ENCODE data around the gene SH3PXD2A. TPM values are rescaled to one million over a fixed set of nuclear protein-coding genes. Genes with fewer than 3 reads are reported as not detected.

Gene SH3PXD2A
- total RNA-seq, 1 donor from 2014 or later, result 30.3 TPM

DNA sequence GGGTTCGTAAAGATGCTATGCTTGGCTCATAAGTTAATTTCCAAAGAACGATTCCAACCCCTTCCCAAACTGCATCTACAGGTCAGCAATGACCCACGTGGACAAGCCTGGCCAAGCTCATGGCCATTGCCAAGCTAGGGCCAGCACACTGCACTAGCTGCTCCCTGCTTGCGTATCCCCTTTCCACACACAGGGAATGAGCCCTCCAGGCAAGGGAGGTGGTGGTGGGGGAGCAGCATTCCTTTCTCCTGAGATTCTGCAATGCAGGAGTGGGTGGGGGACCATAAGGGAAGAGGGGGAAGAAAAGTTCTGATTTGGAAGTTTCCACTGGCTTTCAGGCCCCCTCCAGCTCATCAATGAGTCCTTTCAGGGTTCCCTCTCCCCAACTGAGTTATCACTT, 56.0 kb downstream of the SH3PXD2A start:
- H3K4me3 ChIP-seq (ENCODE audit: low read length in 3 of 3), result no peak overlapping the region
- H3K9me3 ChIP-seq (ENCODE audit: control insufficient read depth in 3 of 3, low read length in 3 of 3), result no peaks in the 10 kb centered on the region
- no peak overlapping the region for H3K27ac ChIP-seq (ENCODE audit: low read depth, low read length)
- peaks cover 12 to 20% (median 19%) of the 10 kb centered on the region in 3 donors for H3K4me1 ChIP-seq (ENCODE audit: control insufficient read depth in 3 of 3, insufficient read depth in 3 of 3, low read length in 3 of 3)
- no peak overlapping the region for H3K9ac ChIP-seq (ENCODE audit: low read depth in 1 of 3, low read length in 3 of 3)
- no peaks in the 10 kb centered on the region for H3K27me3 ChIP-seq (ENCODE audit: control insufficient read depth in 3 of 3, insufficient read depth in 3 of 3, low read length in 3 of 3)
- peaks cover 20 to 28% (median 23%) of the 10 kb centered on the region in 3 donors for H3K36me3 ChIP-seq (ENCODE audit: control insufficient read depth in 3 of 3, insufficient read depth in 3 of 3, low read length in 3 of 3)

- H3K4me3 ChIP-seq (ENCODE audit: low read length in 3 of 3), result no peak overlapping the region
- H3K9me3 ChIP-seq (ENCODE audit: control insufficient read depth in 3 of 3, low read length in 3 of 3), result no peaks in the 10 kb centered on the region
- H3K27ac ChIP-seq (ENCODE audit: low read depth, low read length), result no peak overlapping the region
- peaks cover 20 to 28% (median 23%) of the 10 kb centered on the region in 3 donors for H3K36me3 ChIP-seq (ENCODE audit: control insufficient read depth in 3 of 3, insufficient read depth in 3 of 3, low read length in 3 of 3)
- H3K27me3 ChIP-seq (ENCODE audit: control insufficient read depth in 3 of 3, insufficient read depth in 3 of 3, low read length in 3 of 3), result no peaks in the 10 kb centered on the region
- H3K9ac ChIP-seq (ENCODE audit: low read depth in 1 of 3, low read length in 3 of 3), result no peak overlapping the region
- H3K4me1 ChIP-seq (ENCODE audit: control insufficient read depth in 3 of 3, insufficient read depth in 3 of 3, low read length in 3 of 3), result peaks cover 11 to 23% (median 22%) of the 10 kb centered on the region in 3 donors
Measured at GRCh38 chr10:103798511-103798910, 56.9 kb downstream of the SH3PXD2A start.

- H3K4me1 ChIP-seq (ENCODE audit: control insufficient read depth in 3 of 3, insufficient read depth in 3 of 3, low read length in 3 of 3), result peaks cover 10 to 26% (median 22%) of the 10 kb centered on the region in 3 donors
- H3K27ac ChIP-seq (ENCODE audit: low read depth, low read length), result no peak overlapping the region
- H3K4me3 ChIP-seq (ENCODE audit: low read length in 3 of 3), result no peak overlapping the region
- no peaks in the 10 kb centered on the region for H3K9me3 ChIP-seq (ENCODE audit: control insufficient read depth in 3 of 3, low read length in 3 of 3)
- no peaks in the 10 kb centered on the region for H3K27me3 ChIP-seq (ENCODE audit: control insufficient read depth in 3 of 3, insufficient read depth in 3 of 3, low read length in 3 of 3)
- H3K9ac ChIP-seq (ENCODE audit: low read depth in 1 of 3, low read length in 3 of 3), result no peak overlapping the region
- H3K36me3 ChIP-seq (ENCODE audit: control insufficient read depth in 3 of 3, insufficient read depth in 3 of 3, low read length in 3 of 3), result peaks cover 20 to 28% (median 23%) of the 10 kb centered on the region in 3 donors
Measured at GRCh38 chr10:103797857-103798256, 57.5 kb downstream of the SH3PXD2A start.

GRCh38 chr10:103795634-103796270, 59.6 kb downstream of the SH3PXD2A start:
- Histone ChIP-seq H3K4me1 (ENCODE audit: control insufficient read depth in 3 of 3, insufficient read depth in 3 of 3, low read length in 3 of 3) (peaks cover 7 to 33% (median 28%) of the 10 kb centered on the region in 3 donors), H3K9me3 (ENCODE audit: control insufficient read depth in 3 of 3, low read length in 3 of 3) (no peaks in the 10 kb centered on the region), H3K27me3 (ENCODE audit: control insufficient read depth in 3 of 3, insufficient read depth in 3 of 3, low read length in 3 of 3) (no peaks in the 10 kb centered on the region), H3K9ac (ENCODE audit: low read depth in 1 of 3, low read length in 3 of 3) (no peak overlapping the region), H3K27ac (ENCODE audit: low read depth, low read length) (no peak overlapping the region), H3K4me3 (ENCODE audit: low read length in 3 of 3) (no peak overlapping the region), H3K36me3 (ENCODE audit: control insufficient read depth in 3 of 3, insufficient read depth in 3 of 3, low read length in 3 of 3) (peaks cover 17 to 24% (median 19%) of the 10 kb centered on the region in 3 donors)

- Histone ChIP-seq H3K9me3 (ENCODE audit: control insufficient read depth in 3 of 3, low read length in 3 of 3) (no peaks in the 10 kb centered on the region), H3K27ac (ENCODE audit: low read depth, low read length) (no peak overlapping the region), H3K4me1 (ENCODE audit: control insufficient read depth in 3 of 3, insufficient read depth in 3 of 3, low read length in 3 of 3) (peaks cover 7 to 32% (median 25%) of the 10 kb centered on the region in 3 donors), H3K27me3 (ENCODE audit: control insufficient read depth in 3 of 3, insufficient read depth in 3 of 3, low read length in 3 of 3) (no peaks in the 10 kb centered on the region), H3K9ac (ENCODE audit: low read depth in 1 of 3, low read length in 3 of 3) (no peak overlapping the region), H3K36me3 (ENCODE audit: control insufficient read depth in 3 of 3, insufficient read depth in 3 of 3, low read length in 3 of 3) (peaks cover 10 to 18% (median 14%) of the 10 kb centered on the region in 3 donors), H3K4me3 (ENCODE audit: low read length in 3 of 3) (no peak overlapping the region)
Measured at GRCh38 chr10:103794996-103795395, 60.4 kb downstream of the SH3PXD2A start.

DNA sequence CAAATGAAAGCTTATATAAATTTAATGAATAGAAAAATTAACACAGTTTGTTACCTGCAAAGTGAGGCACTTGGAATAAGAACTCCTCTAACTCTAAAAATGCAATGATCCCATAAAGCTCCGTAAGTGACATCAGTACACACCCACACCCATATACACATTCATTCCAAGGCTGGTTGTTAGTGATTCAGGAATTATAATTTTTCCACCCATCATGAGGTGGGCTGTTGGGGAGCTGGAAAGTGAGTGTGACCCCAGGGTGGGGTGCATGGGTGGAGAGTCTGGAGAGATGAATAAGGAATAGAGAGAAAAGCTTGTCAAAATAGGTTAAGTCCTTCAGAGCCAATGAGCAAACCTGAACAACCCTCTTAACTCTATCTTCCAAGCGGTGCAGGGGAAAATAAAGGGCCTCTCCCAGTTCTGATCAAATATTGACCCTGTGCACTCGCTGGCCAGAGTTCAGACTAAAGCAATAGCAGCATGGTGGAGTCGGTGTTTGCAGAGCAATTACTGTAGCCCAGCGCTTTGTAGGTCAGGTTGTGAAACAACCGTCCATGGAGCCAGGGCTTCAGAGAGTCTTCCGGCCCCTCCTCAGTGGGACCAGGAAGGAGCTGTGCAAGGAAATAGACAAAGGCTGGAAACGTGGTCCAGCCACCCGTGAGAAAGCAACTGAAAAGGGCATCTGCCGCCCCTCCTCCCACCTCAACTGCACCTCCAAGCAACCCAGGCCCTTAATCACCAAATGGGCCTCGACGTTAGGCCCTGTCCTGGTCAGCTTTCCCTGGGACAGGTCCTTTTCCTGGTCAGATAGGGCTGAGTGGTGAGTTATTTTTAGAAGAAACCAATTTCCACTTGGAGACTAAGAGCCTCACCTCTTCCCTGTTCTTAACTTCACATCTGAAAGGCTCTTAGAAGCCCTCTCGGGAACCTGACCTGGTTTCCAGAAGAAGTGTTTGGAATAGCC, 61.2 kb downstream of the SH3PXD2A start:
- Histone ChIP-seq H3K4me3 (ENCODE audit: low read length in 3 of 3) (no peak overlapping the region), H3K27me3 (ENCODE audit: control insufficient read depth in 3 of 3, insufficient read depth in 3 of 3, low read length in 3 of 3) (no peaks in the 10 kb centered on the region), H3K9me3 (ENCODE audit: control insufficient read depth in 3 of 3, low read length in 3 of 3) (no peaks in the 10 kb centered on the region), H3K9ac (ENCODE audit: low read depth in 1 of 3, low read length in 3 of 3) (no peak overlapping the region), H3K36me3 (ENCODE audit: control insufficient read depth in 3 of 3, insufficient read depth in 3 of 3, low read length in 3 of 3) (peaks cover 7 to 14% (median 10%) of the 10 kb centered on the region in 3 donors), H3K27ac (ENCODE audit: low read depth, low read length) (no peak overlapping the region), H3K4me1 (ENCODE audit: control insufficient read depth in 3 of 3, insufficient read depth in 3 of 3, low read length in 3 of 3) (peaks cover 7 to 34% (median 33%) of the 10 kb centered on the region in 3 donors)

DNA sequence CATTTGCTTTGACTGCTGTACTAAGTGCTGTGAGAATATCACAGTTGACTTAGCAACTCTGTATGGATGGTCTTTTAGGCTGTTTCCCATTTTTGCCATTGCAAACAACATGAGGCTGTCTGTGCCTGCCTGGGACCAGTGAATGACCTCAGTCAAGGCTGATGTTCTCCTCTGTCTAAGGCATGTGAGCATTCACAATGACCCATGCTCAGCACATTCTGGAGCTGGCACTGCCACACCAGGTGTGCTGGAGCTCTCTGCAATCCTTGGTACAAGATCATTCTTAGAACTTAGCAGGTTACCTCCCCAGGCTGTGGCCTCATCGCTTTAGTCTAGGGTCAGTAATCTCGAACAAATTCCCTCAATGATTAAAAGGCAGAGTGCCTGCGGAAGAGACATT, 61.9 kb downstream of the SH3PXD2A start:
- Histone ChIP-seq H3K4me3 (ENCODE audit: low read length in 3 of 3) (no peak overlapping the region), H3K4me1 (ENCODE audit: control insufficient read depth in 3 of 3, insufficient read depth in 3 of 3, low read length in 3 of 3) (peaks cover 7 to 37% (median 35%) of the 10 kb centered on the region in 3 donors), H3K27ac (ENCODE audit: low read depth, low read length) (no peak overlapping the region), H3K27me3 (ENCODE audit: control insufficient read depth in 3 of 3, insufficient read depth in 3 of 3, low read length in 3 of 3) (no peaks in the 10 kb centered on the region), H3K36me3 (ENCODE audit: control insufficient read depth in 3 of 3, insufficient read depth in 3 of 3, low read length in 3 of 3) (peaks cover 2 to 9% (median 3%) of the 10 kb centered on the region in 3 donors), H3K9ac (ENCODE audit: low read depth in 1 of 3, low read length in 3 of 3) (no peak overlapping the region), H3K9me3 (ENCODE audit: control insufficient read depth in 3 of 3, low read length in 3 of 3) (no peaks in the 10 kb centered on the region)

- no peaks in the 10 kb centered on the region for H3K27me3 ChIP-seq (ENCODE audit: control insufficient read depth in 3 of 3, insufficient read depth in 3 of 3, low read length in 3 of 3)
- H3K9me3 ChIP-seq (ENCODE audit: control insufficient read depth in 3 of 3, low read length in 3 of 3), result no peaks in the 10 kb centered on the region
- H3K9ac ChIP-seq (ENCODE audit: low read depth in 1 of 3, low read length in 3 of 3), result no peak overlapping the region
- no peak overlapping the region for H3K4me3 ChIP-seq (ENCODE audit: low read length in 3 of 3)
- H3K36me3 ChIP-seq (ENCODE audit: control insufficient read depth in 3 of 3, insufficient read depth in 3 of 3, low read length in 3 of 3), result peaks cover 0 to 4% (median 3%) of the 10 kb centered on the region in 3 donors
- H3K27ac ChIP-seq (ENCODE audit: low read depth, low read length), result no peak overlapping the region
- H3K4me1 ChIP-seq (ENCODE audit: control insufficient read depth in 3 of 3, insufficient read depth in 3 of 3, low read length in 3 of 3), result peaks cover 7 to 37% (median 35%) of the 10 kb centered on the region in 3 donors
Measured at GRCh38 chr10:103792547-103792946, 62.8 kb downstream of the SH3PXD2A start.

- Histone ChIP-seq H3K9me3 (ENCODE audit: control insufficient read depth in 3 of 3, low read length in 3 of 3) (no peaks in the 10 kb centered on the region), H3K27me3 (ENCODE audit: control insufficient read depth in 3 of 3, insufficient read depth in 3 of 3, low read length in 3 of 3) (no peaks in the 10 kb centered on the region), H3K27ac (ENCODE audit: low read depth, low read length) (no peak overlapping the region), H3K36me3 (ENCODE audit: control insufficient read depth in 3 of 3, insufficient read depth in 3 of 3, low read length in 3 of 3) (no peaks in the 10 kb centered on the region), H3K4me1 (ENCODE audit: control insufficient read depth in 3 of 3, insufficient read depth in 3 of 3, low read length in 3 of 3) (peaks cover 10 to 40% (median 37%) of the 10 kb centered on the region in 3 donors), H3K4me3 (ENCODE audit: low read length in 3 of 3) (no peak overlapping the region), H3K9ac (ENCODE audit: low read depth in 1 of 3, low read length in 3 of 3) (no peak overlapping the region)
Measured at GRCh38 chr10:103791858-103792257, 63.5 kb downstream of the SH3PXD2A start.

DNA sequence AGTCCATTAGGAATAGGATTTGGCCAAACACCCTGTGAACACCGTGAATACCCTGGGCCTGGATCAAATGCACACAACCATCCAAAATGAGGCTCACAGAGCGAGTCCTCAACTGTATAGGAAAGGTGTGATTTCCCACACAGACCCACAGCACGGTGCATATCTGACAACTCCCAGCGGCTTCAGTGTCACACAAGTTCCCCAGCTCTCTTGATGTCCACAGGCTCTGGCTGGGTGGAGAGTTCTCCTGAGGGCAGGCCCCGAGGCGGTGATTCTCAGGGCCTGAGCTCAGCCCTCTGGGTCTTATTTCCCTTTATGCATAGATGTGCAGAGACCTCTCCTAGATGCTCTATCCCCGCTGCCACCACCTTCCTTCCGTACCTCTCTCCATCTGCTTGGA, 64.1 kb downstream of the SH3PXD2A start:
- no peaks in the 10 kb centered on the region for H3K9me3 ChIP-seq (ENCODE audit: control insufficient read depth in 3 of 3, low read length in 3 of 3)
- peaks cover 11 to 40% (median 40%) of the 10 kb centered on the region in 3 donors for H3K4me1 ChIP-seq (ENCODE audit: control insufficient read depth in 3 of 3, insufficient read depth in 3 of 3, low read length in 3 of 3)
- H3K36me3 ChIP-seq (ENCODE audit: control insufficient read depth in 3 of 3, insufficient read depth in 3 of 3, low read length in 3 of 3), result no peaks in the 10 kb centered on the region

More for the DNA sequence above, 64.1 kb downstream of the SH3PXD2A start:
- no peak overlapping the region for H3K4me3 ChIP-seq (ENCODE audit: low read length in 3 of 3)
- H3K9ac ChIP-seq (ENCODE audit: low read depth in 1 of 3, low read length in 3 of 3), result no peak overlapping the region
- no peak overlapping the region for H3K27ac ChIP-seq (ENCODE audit: low read depth, low read length)
- H3K27me3 ChIP-seq (ENCODE audit: control insufficient read depth in 3 of 3, insufficient read depth in 3 of 3, low read length in 3 of 3), result no peaks in the 10 kb centered on the region
